ENCODE measurements around the gene DNAJC30.

The DNAJC30 gene

GRCh38 chr7:73671857-73672445 lies 11.3 kb downstream of the DNAJC30 start:
- CTCF ChIA-PET = no interaction called here
- no peak for DNase-seq (ENCODE audit: extremely low spot score)
- POLR2A ChIA-PET = no interaction called here
- TF ChIP-seq FOXA1 (IDR thresholded peaks at IDR 0.05) = no peak
- no peak for TF ChIP-seq NFRKB (IDR thresholded peaks at IDR 0.05)
- no peak for TF ChIP-seq PKNOX1 (IDR thresholded peaks at IDR 0.05)
- no peak for TF ChIP-seq LEF1 (IDR thresholded peaks at IDR 0.05; ENCODE audit: borderline replicate concordance)
- no peak for TF ChIP-seq ELF4 (IDR thresholded peaks at IDR 0.05)
- no peak for TF ChIP-seq ARNT (IDR thresholded peaks at IDR 0.05)
- TF ChIP-seq HDGF (IDR thresholded peaks at IDR 0.05; ENCODE audit: borderline replicate concordance) = no peak
- no peak for TF ChIP-seq BHLHE40 (IDR thresholded peaks at IDR 0.05; ENCODE audit: borderline replicate concordance)
- TF ChIP-seq SUZ12 (IDR thresholded peaks at IDR 0.05) = no peak
- TF ChIP-seq CTBP1 (IDR thresholded peaks at IDR 0.05; ENCODE audit: borderline replicate concordance) = no peak

GRCh38 chr7:73671322-73671661 lies 12.0 kb downstream of the DNAJC30 start:
- POLR2A ChIA-PET = interaction anchor here (1.6 kb wide), 1 partner anchor 67 kb away, joined by 3 read pairs; the partner anchor contains the start of gene ABHD11
- TF ChIP-seq SUZ12 (IDR thresholded peaks at IDR 0.05) = no peak
- no peak for TF ChIP-seq CTBP1 (IDR thresholded peaks at IDR 0.05; ENCODE audit: borderline replicate concordance)
- TF ChIP-seq L3MBTL2 (conservative IDR thresholded peaks at IDR 0.05) = no peak
- TF ChIP-seq FOXK2 (IDR thresholded peaks at IDR 0.05) = no peak
- no peak for TF ChIP-seq SP1 (IDR thresholded peaks at IDR 0.05)
- no peak for TF ChIP-seq HDGF (IDR thresholded peaks at IDR 0.05; ENCODE audit: borderline replicate concordance)
- no peak for TF ChIP-seq LEF1 (IDR thresholded peaks at IDR 0.05; ENCODE audit: borderline replicate concordance)
- TF ChIP-seq NFRKB (IDR thresholded peaks at IDR 0.05) = no peak
- no peak for TF ChIP-seq ELF4 (IDR thresholded peaks at IDR 0.05)
- TF ChIP-seq ARNT (IDR thresholded peaks at IDR 0.05) = no peak
- TF ChIP-seq FOXA1 (IDR thresholded peaks at IDR 0.05) = no peak
- TF ChIP-seq FOXM1 (IDR thresholded peaks at IDR 0.05; ENCODE audit: borderline replicate concordance) = no peak
- no peak for TF ChIP-seq BHLHE40 (IDR thresholded peaks at IDR 0.05; ENCODE audit: borderline replicate concordance)
- no peak for TF ChIP-seq TARDBP (IDR thresholded peaks at IDR 0.05)
- TF ChIP-seq PKNOX1 (IDR thresholded peaks at IDR 0.05) = no peak
- no peak for TF ChIP-seq ZNF384 (IDR thresholded peaks at IDR 0.05)
- CTCF ChIA-PET = no interaction called here
- no peak for DNase-seq (ENCODE audit: extremely low spot score)

- no peak for TF ChIP-seq SUZ12 (IDR thresholded peaks at IDR 0.05)
- TF ChIP-seq TARDBP (IDR thresholded peaks at IDR 0.05) = no peak
- TF ChIP-seq FOXA1 (IDR thresholded peaks at IDR 0.05) = no peak
- TF ChIP-seq FOXM1 (IDR thresholded peaks at IDR 0.05; ENCODE audit: borderline replicate concordance) = no peak
- TF ChIP-seq ZNF384 (IDR thresholded peaks at IDR 0.05) = no peak
- no peak for TF ChIP-seq BHLHE40 (IDR thresholded peaks at IDR 0.05; ENCODE audit: borderline replicate concordance)
- no peak for TF ChIP-seq LEF1 (IDR thresholded peaks at IDR 0.05; ENCODE audit: borderline replicate concordance)
- TF ChIP-seq FOXK2 (IDR thresholded peaks at IDR 0.05) = no peak
- TF ChIP-seq PKNOX1 (IDR thresholded peaks at IDR 0.05) = no peak
- no peak for TF ChIP-seq HDGF (IDR thresholded peaks at IDR 0.05; ENCODE audit: borderline replicate concordance)
- no peak for TF ChIP-seq SP1 (IDR thresholded peaks at IDR 0.05)
- CTCF ChIA-PET = interaction anchor here (1.4 to 3.1 kb wide), 3 partner anchors 32 to 63 kb away, joined by 3 to 16 read pairs (median 3); no protein-coding TSS in a partner anchor
- POLR2A ChIA-PET = interaction anchor here (1.2 to 1.6 kb wide), 2 partner anchors 68 to 69 kb away, joined by 3 to 4 read pairs; partner anchors contain the start of gene ABHD11
- DNase-seq (ENCODE audit: extremely low spot score) = no peak
Observed at GRCh38 chr7:73669858-73670385, 13.3 kb downstream of the DNAJC30 start.

DNA sequence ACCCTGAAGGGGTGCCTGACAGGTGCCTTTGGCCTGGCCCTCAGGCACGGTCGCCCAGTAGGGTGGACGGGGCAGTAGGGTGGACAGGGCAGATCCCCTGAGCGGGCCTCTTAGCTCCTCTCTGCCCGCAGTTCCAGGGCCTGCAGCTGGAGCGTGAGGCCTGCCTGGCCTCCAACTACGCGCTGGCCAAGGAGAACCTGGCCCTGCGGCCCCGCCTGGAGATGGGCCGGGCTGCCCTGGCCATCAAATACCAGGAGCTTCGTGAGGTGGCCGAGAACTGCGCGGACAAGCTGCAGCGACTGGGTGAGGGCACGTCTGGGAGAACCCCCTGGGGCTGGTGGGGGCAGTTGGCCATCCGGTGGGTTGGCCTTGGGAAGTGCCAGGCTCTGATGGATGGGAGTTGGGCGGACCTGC lies 14.0 kb downstream of the DNAJC30 start:
- POLR2A ChIA-PET = interaction anchor here (1.2 kb wide), 1 partner anchor 69 kb away, joined by 4 read pairs; the partner anchor contains the start of gene ABHD11
- no peak for DNase-seq (ENCODE audit: extremely low spot score)
- no peak for TF ChIP-seq FOXM1 (IDR thresholded peaks at IDR 0.05; ENCODE audit: borderline replicate concordance)
- CTCF ChIA-PET = interaction anchor here (0.6 to 3.1 kb wide), 4 partner anchors 10 to 62 kb away, joined by 3 to 16 read pairs (median 4); no protein-coding TSS in a partner anchor

DNA sequence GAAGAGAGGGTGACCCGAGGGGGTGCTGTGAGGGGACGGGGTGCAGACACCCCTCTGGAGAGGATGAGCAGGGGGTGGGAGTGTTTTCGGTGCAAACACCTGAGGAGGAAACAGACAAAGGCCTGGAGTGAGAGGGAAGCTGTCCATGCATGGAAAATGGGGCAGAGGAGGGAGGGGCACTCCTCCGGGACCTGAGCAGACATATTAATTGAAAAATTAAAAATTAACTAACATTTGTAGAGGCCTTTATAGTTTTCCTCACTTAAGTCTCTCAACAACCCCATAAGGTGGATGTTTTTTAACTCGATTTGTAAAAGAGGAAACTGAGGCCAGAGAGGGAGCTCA lies 14.4 kb downstream of the DNAJC30 start:
- TF ChIP-seq FOXA1 (IDR thresholded peaks at IDR 0.05) (no peak), SUZ12 (IDR thresholded peaks at IDR 0.05) (no peak), LEF1 (IDR thresholded peaks at IDR 0.05; ENCODE audit: borderline replicate concordance) (no peak), ZNF384 (IDR thresholded peaks at IDR 0.05) (no peak), FOXK2 (IDR thresholded peaks at IDR 0.05) (no peak), ARNT (IDR thresholded peaks at IDR 0.05) (no peak), PKNOX1 (IDR thresholded peaks at IDR 0.05) (no peak), L3MBTL2 (conservative IDR thresholded peaks at IDR 0.05) (no peak), BHLHE40 (IDR thresholded peaks at IDR 0.05; ENCODE audit: borderline replicate concordance) (no peak), SP1 (IDR thresholded peaks at IDR 0.05) (no peak), NFRKB (IDR thresholded peaks at IDR 0.05) (no peak), HDGF (IDR thresholded peaks at IDR 0.05; ENCODE audit: borderline replicate concordance) (no peak), CTBP1 (IDR thresholded peaks at IDR 0.05; ENCODE audit: borderline replicate concordance) (no peak), FOXM1 (IDR thresholded peaks at IDR 0.05; ENCODE audit: borderline replicate concordance) (no peak), ELF4 (IDR thresholded peaks at IDR 0.05) (no peak), TARDBP (IDR thresholded peaks at IDR 0.05) (no peak)
- POLR2A ChIA-PET = interaction anchor here (1.2 kb wide), 1 partner anchor 70 kb away, joined by 4 read pairs; the partner anchor contains the start of gene ABHD11
- DNase-seq (ENCODE audit: extremely low spot score) = no peak
- CTCF ChIA-PET = interaction anchor here (0.6 to 3.1 kb wide), 5 partner anchors 8 to 62 kb away, joined by 3 to 16 read pairs (median 3); no protein-coding TSS in a partner anchor

Measured in HEK293T (cell line).